ENCODE measurements around the gene MATN3. TPM values are rescaled to one million over a fixed set of nuclear protein-coding genes. Genes with fewer than 3 reads are reported as not detected.

The MATN3 gene
- total and polyA plus RNA-seq, 8 donors = 0.53 to 7.0 (median 0.87) TPM; not detected in 3

DNA sequence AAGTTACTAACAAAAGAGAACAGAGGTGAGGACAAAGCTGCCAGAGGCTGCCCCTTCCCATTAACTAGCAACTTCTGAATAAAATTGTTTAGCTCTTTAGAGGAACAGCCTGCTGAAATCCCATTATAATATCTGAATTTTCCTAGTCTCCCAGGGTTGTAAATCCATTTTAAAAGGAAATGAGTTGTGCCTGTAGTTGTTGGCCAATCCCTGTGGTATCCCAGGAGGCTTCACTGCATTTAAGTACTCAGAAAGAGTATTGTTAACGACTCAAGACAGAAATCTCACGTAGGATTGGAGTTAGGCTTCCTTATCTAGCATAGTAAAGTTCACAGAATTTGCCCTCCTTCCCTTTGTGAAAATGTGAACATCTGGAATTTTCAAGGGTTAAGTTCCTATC, 30.1 kb upstream of the MATN3 start:
- Histone ChIP-seq H3K4me3 (no peak overlapping the region), H3K27me3 (no peaks in the 10 kb centered on the region), H3K27ac (peak overlapping the region in 1 of 5 donors; percentile 2), H3K4me1 (peaks cover 29 to 72% (median 51%) of the 10 kb centered on the region in 4 donors), H3K9me3 (no peaks in the 10 kb centered on the region), H3K36me3 (peaks cover 31 to 33% (median 33%) of the 10 kb centered on the region in 4 donors)
- DNase-seq = no peak
- intact Hi-C loops (cut with DNase I; ENCODE audit: low total_unique reads) = no loop called here
- TF ChIP-seq POLR2AphosphoS5 (IDR thresholded peaks at IDR 0.05) = no peak
- TF ChIP-seq EP300 (IDR thresholded peaks at IDR 0.05) = no peak
- no peak for TF ChIP-seq POLR2A (IDR thresholded peaks at IDR 0.05)
- TF ChIP-seq, protein P1, sequence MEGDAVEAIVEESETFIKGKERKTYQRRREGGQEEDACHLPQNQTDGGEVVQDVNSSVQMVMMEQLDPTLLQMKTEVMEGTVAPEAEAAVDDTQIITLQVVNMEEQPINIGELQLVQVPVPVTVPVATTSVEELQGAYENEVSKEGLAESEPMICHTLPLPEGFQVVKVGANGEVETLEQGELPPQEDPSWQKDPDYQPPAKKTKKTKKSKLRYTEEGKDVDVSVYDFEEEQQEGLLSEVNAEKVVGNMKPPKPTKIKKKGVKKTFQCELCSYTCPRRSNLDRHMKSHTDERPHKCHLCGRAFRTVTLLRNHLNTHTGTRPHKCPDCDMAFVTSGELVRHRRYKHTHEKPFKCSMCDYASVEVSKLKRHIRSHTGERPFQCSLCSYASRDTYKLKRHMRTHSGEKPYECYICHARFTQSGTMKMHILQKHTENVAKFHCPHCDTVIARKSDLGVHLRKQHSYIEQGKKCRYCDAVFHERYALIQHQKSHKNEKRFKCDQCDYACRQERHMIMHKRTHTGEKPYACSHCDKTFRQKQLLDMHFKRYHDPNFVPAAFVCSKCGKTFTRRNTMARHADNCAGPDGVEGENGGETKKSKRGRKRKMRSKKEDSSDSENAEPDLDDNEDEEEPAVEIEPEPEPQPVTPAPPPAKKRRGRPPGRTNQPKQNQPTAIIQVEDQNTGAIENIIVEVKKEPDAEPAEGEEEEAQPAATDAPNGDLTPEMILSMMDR (IDR thresholded peaks at IDR 0.05) = no peak
- 12 to 21% (median 16%) methylated on average over 2 of the region's 2 CpGs for WGBS, 5 donors

DNA sequence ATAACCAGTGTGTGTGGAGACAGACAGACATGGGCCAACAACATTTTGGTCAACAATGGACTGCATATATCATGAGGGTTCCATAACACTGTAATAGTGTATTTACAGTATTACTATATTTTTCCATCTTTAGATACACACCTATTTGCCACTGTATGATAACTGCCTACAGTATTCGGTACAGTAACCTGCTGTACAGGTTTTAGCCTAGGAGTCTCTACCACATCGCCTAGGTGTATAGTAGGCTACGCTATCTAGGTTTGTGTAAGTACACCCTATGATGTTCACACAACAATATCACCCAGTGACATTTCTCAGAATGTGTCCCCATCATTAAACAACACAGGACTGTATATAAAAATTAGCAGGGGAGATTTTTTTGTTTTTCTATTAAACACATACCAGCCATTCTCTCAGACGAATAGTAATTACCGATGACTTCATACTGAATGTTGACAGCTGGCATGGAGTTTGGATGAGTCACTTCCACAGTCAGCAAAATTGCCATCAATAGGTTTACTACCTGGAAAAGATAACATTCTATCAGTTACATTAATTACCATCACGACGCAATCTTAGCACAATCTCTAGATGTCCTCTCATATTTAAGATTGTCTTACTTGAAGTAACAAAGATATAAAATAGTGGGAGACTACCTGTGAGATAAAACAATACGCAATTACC, 28.2 kb upstream of the MATN3 start:
- no peaks in the 10 kb centered on the region for H3K9me3 ChIP-seq
- peaks cover 41 to 52% (median 52%) of the 10 kb centered on the region in 4 donors for H3K36me3 ChIP-seq
- intact Hi-C loops (cut with DNase I; ENCODE audit: low total_unique reads) = no loop called here
- no peak for DNase-seq
- peaks cover 32 to 64% (median 51%) of the 10 kb centered on the region in 4 donors for H3K4me1 ChIP-seq
- no peak overlapping the region for H3K4me3 ChIP-seq
- no peak overlapping the region for H3K27ac ChIP-seq
- H3K27me3 ChIP-seq = no peaks in the 10 kb centered on the region
- TF ChIP-seq POLR2AphosphoS5 (IDR thresholded peaks at IDR 0.05) (no peak), EP300 (IDR thresholded peaks at IDR 0.05) (no peak), POLR2A (IDR thresholded peaks at IDR 0.05) (no peak)
- TF ChIP-seq, protein P1 (IDR thresholded peaks at IDR 0.05) = no peak
- 66 to 73% (median 67%) methylated on average over 8 of the region's 8 CpGs for WGBS, 5 donors

DNA sequence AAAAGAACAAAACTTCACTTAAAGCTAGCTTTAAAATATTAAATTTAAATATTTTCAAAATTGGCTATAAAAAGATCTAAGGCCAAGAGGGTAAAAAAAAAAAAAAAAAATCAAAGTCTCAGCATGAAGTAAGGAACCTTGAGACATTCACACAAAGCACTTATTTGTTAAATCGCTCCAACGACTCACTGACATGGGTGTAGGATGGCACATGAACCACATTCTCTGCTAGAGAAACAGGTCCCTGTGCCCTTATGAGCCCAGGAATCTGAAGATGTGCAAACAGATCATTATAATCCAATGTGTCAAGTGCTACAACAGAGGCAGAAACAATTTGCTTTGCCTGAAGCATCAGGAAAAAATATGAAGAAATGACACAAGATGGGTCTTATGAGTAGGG, 25.2 kb upstream of the MATN3 start:
- Histone ChIP-seq H3K27me3 (no peaks in the 10 kb centered on the region), H3K4me3 (no peak overlapping the region), H3K36me3 (peaks cover 60 to 82% (median 82%) of the 10 kb centered on the region in 4 donors), H3K27ac (no peak overlapping the region), H3K9me3 (no peaks in the 10 kb centered on the region), H3K4me1 (peaks cover 6 to 41% (median 32%) of the 10 kb centered on the region in 4 donors)
- 76 to 90% (median 80%) methylated on average over 2 of the region's 2 CpGs for WGBS, 5 donors
- TF ChIP-seq, protein P1 (IDR thresholded peaks at IDR 0.05) = no peak
- TF ChIP-seq EP300 (IDR thresholded peaks at IDR 0.05) (no peak), POLR2AphosphoS5 (IDR thresholded peaks at IDR 0.05) (no peak), POLR2A (IDR thresholded peaks at IDR 0.05) (no peak)
- no peak for DNase-seq
- intact Hi-C loops (cut with DNase I; ENCODE audit: low total_unique reads) = no loop called here

DNA sequence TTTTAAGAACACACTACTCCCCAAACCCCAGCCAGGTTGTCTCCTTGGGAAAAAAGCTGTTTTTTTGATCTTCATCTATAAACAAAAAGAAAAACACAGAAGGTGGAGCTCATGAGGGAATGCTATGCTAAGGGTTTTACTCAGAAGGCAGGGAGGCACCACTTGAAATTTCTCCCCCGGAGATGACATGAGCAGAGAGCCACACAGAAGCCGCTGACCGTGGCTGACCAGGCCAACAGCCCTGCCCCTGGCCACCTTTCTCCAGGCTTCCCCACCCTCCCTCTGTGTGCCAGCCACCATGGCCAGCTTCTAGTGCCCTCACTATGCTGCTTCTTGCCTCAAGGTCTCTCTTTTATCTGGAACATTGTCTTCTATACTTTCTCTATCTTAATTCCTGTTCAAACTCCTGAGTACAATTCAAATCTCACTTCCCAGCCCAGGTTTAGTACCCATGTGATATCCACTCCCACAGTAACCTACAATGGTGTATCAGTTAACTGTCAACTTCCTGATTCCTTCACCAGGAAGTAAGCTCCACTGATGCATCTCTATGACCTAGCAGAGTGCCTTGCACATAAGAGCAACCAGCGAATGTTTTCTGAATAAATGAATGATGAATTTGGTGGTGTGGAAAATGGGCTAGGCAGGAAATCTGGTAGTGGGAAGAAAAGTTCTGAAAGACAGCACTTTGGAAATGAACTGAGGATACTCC, 23.6 kb upstream of the MATN3 start:
- TF ChIP-seq EP300 (IDR thresholded peaks at IDR 0.05) = no peak
- TF ChIP-seq POLR2AphosphoS5 (IDR thresholded peaks at IDR 0.05) = peak in 1 of 3 donors; percentile 20
- H3K9me3 ChIP-seq = no peaks in the 10 kb centered on the region
- H3K36me3 ChIP-seq = peaks cover 69 to 97% (median 97%) of the 10 kb centered on the region in 4 donors
- peaks cover 0 to 26% (median 19%) of the 10 kb centered on the region in 4 donors for H3K4me1 ChIP-seq
- H3K4me3 ChIP-seq = no peak overlapping the region
- intact Hi-C loops (cut with DNase I; ENCODE audit: low total_unique reads) = no loop called here
- no peaks in the 10 kb centered on the region for H3K27me3 ChIP-seq
- H3K27ac ChIP-seq = peak overlapping the region in 2 of 5 donors; percentile 16 to 17
- 63 to 90% (median 77%) methylated on average over 4 of the region's 4 CpGs for WGBS, 5 donors
- DNase-seq = no peak
